CD4-positive, alpha-beta T cell treated with Interleukin-15 for 4 hours (primary cell): ENCODE measurements around the gene HS3ST4.

Source experiments
- DNase-seq: peaks from one replicate; pipeline ENCODE4 v3.0.0-alpha.2; 2020; ENCODE audit warnings: low spot score

Gene HS3ST4

GRCh38 chr16:25691519-25692091, at the start of gene HS3ST4:
HS3ST4 (plus strand) TSS chr16:25691959.
- no peak for DNase-seq

GRCh38 chr16:25643633-25644032, 48.1 kb upstream of the HS3ST4 start:
- no peak for DNase-seq

GRCh38 chr16:25656639-25657038, 35.1 kb upstream of the HS3ST4 start:
- no peak for DNase-seq

- no peak for DNase-seq
Measured at GRCh38 chr16:25676820-25677219, 14.9 kb upstream of the HS3ST4 start.

GRCh38 chr16:25679511-25679910, 12.2 kb upstream of the HS3ST4 start:
- DNase-seq = no peak

GRCh38 chr16:25689137-25689836, 2.5 kb upstream of the HS3ST4 start:
- no peak for DNase-seq

- no peak for DNase-seq
Measured at GRCh38 chr16:25690552-25691143, 1.1 kb upstream of the HS3ST4 start.

- no peak for DNase-seq
Measured at GRCh38 chr16:25692351-25692741, 587 bp downstream of the HS3ST4 start.

GRCh38 chr16:25692742-25693508, 1.2 kb downstream of the HS3ST4 start:
- DNase-seq = no peak

- DNase-seq = no peak
Measured at GRCh38 chr16:25693631-25694030, 1.9 kb downstream of the HS3ST4 start.

GRCh38 chr16:25699069-25699468, 7.3 kb downstream of the HS3ST4 start:
- DNase-seq = no peak

GRCh38 chr16:25700547-25700946, 8.8 kb downstream of the HS3ST4 start:
- no peak for DNase-seq

- DNase-seq = no peak
Measured at GRCh38 chr16:25707553-25707952, 15.8 kb downstream of the HS3ST4 start.

GRCh38 chr16:25707982-25708583, 16.3 kb downstream of the HS3ST4 start:
- DNase-seq = no peak

- DNase-seq = no peak
Measured at GRCh38 chr16:25709213-25709612, 17.5 kb downstream of the HS3ST4 start.

GRCh38 chr16:25713785-25714570, 22.2 kb downstream of the HS3ST4 start:
- no peak for DNase-seq

GRCh38 chr16:25716186-25716585, 24.4 kb downstream of the HS3ST4 start:
- DNase-seq = no peak

- no peak for DNase-seq
Measured at GRCh38 chr16:25721439-25721838, 29.7 kb downstream of the HS3ST4 start.

GRCh38 chr16:25726430-25727098, 34.8 kb downstream of the HS3ST4 start:
- no peak for DNase-seq

- no peak for DNase-seq
Measured at GRCh38 chr16:25729188-25729915, 37.6 kb downstream of the HS3ST4 start.
